Activated CD8-positive, alpha-beta memory T cell treated with anti-CD3 and anti-CD28 coated beads, Interleukin-2, amount 50 U/mL, for 24 hours (primary cell): ENCODE measurements around the gene SMTNL1.

Source experiments
- DNase-seq: peaks from one replicate; pipeline ENCODE4 v3.0.0-alpha.2; 2020; ENCODE audit errors: extremely low read depth

Gene SMTNL1

GRCh38 chr11:57588046-57588710, 50.8 kb downstream of the SMTNL1 start:
- no peak for DNase-seq

- no peak for DNase-seq
Measured at GRCh38 chr11:57596266-57596885, 59.0 kb downstream of the SMTNL1 start.

GRCh38 chr11:57597461-57597915, 60.1 kb downstream of the SMTNL1 start, which contains the start of gene SERPING1:
TSS of gene SERPING1 (plus strand) at chr11:57597685. CDS start at chr11:57598271, 586 bp downstream.
- no peak for DNase-seq

GRCh38 chr11:57597916-57598830, 60.8 kb downstream of the SMTNL1 start:
- no peak for DNase-seq

GRCh38 chr11:57598831-57599155, 61.4 kb downstream of the SMTNL1 start:
- DNase-seq: no peak

GRCh38 chr11:57599381-57599780, 62.0 kb downstream of the SMTNL1 start:
- no peak for DNase-seq
